PFSK-1 (cell line): ENCODE data around the gene LGR4.

ENCODE experiments used
- POLR2AphosphoS5 ChIP-seq: IDR thresholded peaks from 2 replicates; pipeline ENCODE4 v1.6.1; 2012; ENCODE audit warnings: low read depth, mild to moderate bottlenecking, control low read depth, low read length, moderate library complexity
- REST ChIP-seq, 2 experiments: IDR thresholded peaks; 2 replicates each; pipeline versions ENCODE4 v1.6.1 to v1.8.0; 2011 to 2012; ENCODE audit warnings: low read depth in 2 of 2, low read length in 2 of 2, control low read depth in 1 of 2, inconsistent platforms in 1 of 2, mild to moderate bottlenecking in 1 of 2, moderate library complexity in 1 of 2; ENCODE audit not compliant: insufficient read depth in 1 of 2
- TAF1 ChIP-seq: IDR thresholded peaks from 2 replicates; pipeline ENCODE4 v1.6.1; 2012; ENCODE audit warnings: low read length, control low read depth, borderline replicate concordance; ENCODE audit not compliant: insufficient read depth

GRCh38 chr11:27353593-27354358, 118.8 kb downstream of the LGR4 start:
- TF ChIP-seq POLR2AphosphoS5 = no peak
- TF ChIP-seq REST (IDR thresholded peaks at IDR 0.05; ENCODE audit: insufficient read depth in 1 of 2, low read depth in 2 of 2, low read length in 2 of 2) = no peak
- TF ChIP-seq TAF1 = no peak
